ENCODE data around the gene RGS1.

The RGS1 gene

GRCh38 chr1:192620071-192620635 lies 44.6 kb downstream of the RGS1 start:
- DNase-seq (ENCODE audit: low read depth): no peak

GRCh38 chr1:192626366-192627179 lies 51.0 kb downstream of the RGS1 start:
- DNase-seq (ENCODE audit: low read depth): no peak

- no peak for DNase-seq (ENCODE audit: low read depth)
These were observed 52.3 kb downstream of the RGS1 start for GRCh38 chr1:192627901-192628300.

GRCh38 chr1:192628396-192629057 lies 53.0 kb downstream of the RGS1 start:
- DNase-seq (ENCODE audit: low read depth): no peak

- no peak for DNase-seq (ENCODE audit: low read depth)
These were observed 54.0 kb downstream of the RGS1 start for GRCh38 chr1:192629612-192630011.
